ENCODE measurements around the gene SNX8.

The SNX8 gene

DNA sequence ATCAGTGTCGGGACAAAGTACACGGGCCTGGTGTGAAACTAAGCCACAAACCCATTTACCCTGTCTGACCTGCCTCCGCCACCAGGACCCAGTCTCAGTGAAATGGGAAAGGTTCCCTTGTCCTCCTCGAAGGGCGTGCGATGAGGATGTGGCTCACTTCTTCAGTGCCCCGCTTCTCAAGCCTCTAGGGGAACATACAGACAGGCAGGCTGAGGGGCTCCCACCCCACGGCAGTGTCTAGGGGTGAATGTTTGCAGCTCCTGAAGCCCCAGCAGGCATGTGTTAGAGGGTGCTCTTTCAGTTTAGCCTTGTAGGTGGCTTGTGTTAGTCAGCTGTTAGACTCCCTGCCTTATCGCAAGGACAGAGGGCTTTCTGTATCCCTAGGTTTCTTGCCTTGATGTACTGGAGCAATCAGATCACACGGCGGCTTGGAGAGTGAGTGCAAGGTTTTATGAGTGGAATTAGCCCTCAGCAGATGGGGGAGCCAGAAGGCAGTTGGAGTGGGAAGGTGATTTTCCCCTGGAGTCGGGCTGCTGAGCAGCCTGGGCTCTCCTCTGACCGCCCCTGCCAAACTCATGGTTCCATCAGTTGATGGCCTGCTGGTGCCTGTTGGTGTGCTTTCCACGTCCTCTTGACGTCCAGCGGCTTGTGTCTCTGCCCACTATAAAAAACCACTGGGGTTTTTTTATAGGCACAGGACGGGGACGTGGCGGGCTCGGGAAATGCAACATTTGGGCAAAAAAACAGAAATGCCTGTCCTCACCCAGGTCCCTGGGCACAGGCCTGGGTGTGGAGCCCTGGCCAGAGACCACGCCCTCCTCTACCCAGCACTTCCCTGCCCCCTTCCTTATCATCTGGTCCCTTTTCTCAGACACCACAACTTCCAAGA, 71.5 kb downstream of the SNX8 start:
- DNase-seq, result peak in 1 of 2 experiments; percentile 68

DNA sequence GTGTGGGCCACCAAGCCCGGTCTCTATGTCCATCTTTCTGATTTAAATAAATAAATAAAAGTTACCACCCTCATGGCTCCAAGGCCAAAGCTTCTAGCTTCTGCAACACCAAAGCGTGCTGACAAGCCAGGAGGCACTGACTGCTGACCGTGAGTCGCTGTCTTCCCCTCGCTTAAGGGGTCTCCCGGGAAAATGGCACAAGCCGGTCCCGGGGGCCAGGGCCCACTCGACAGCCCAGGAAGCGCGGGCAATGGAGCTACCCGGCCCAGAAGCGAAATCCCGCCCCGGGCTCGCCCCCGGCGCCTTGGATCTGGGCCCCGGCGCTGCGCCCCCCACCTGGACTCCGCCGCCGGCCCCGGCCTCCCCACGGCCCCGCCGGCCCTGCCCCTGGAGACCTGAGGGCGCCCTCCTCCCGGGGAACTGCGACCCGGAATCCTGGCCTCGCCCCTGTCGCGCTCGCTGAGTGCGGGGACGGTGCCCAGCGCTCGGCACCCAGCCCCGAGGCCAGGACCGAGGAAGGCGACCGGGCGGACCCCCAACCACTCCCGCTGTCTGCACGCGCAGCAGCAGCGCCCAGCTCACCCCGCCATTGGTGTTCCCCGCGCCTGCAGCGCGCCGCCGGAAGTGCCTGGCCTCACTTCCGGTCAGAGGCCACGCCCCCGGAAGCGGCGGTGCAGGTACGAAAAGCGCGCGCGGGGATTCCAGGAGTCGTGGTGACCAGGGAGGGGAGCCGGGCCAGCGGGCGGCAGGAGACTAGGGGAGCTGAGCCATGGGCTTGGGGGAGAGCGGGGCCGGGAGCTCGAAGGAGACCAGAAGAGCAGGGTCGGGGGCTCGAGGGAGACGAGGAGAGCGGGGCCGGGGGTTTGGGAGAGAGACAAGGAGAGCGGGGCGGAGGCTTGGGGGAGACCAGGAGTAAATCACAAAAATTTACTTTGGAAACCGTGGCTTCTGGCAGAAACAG, 72.4 kb downstream of the SNX8 start, which contains the start of the genes MRM2 and NUDT1:
MRM2 (minus strand) TSS at position 626 of the 961 bp plus-strand sequence; CDS start at position 590, 36 bp downstream.
NUDT1 (plus strand) TSS at position 647 of the 961 bp plus-strand sequence. CDS start 2,349 bp downstream, outside the sequence.
- DNase-seq, result peak; percentile 89

DNA sequence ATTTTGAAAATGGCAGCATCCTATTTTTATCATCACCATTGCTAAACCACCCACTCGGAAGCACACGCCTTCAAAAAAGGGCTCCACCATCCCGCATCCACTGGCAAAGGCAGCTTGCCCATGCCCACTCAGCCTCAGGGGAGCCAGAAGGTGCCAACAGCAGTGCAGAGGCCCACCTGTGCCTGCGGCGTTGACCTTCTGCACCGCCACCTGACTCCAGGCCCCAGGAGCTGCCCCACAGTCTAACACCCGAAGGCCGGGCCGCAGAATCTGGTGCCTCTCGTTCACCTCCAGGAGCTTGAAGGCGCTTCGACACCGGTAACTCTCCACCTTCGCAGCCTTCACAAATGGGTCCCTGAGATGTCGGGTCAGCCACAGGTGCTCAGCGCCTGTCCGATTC, 75.0 kb downstream of the SNX8 start:
- no peak for DNase-seq

DNA sequence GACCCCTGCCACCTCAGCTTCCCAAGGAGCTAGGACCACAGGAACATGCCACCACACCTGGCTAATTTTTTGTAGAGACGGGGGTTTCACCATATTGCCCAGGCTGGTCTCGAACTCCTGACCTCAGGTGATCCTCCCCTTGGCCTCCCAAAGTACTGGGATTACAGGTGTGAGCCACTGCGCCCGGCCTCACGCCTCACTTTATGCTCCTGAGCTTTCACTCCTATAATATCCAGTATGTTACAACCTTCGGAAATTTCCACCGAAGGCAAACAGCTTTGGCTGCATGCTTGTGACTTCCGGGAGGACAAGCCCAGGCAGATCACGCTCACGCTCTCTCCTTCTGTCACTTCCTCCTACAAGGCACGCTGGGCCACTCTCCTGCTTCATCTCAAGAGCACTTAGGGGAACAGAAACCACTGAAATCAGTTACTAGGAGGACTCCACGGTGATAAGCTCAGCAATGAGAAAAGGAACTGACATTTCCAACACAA, 77.1 kb downstream of the SNX8 start:
- DNase-seq, result no peak

DNA sequence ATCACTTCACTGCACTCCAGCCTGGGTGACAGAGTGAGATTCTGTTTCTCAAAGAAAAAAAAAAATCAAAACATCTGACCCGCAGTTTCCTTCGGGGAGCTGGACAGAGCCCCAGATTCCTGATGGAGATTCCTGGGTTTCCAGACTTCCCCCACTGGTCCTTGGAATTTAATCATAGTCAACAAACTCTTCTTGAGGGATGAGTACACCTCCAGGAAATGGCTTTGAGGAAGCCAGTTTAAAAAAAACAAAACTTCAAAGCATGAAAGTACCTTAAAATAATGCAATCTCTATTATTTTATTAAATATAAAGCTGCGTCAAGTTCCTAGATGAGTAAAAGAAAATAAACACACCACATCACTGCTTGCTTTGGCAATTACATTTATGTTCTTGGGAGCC, 80.3 kb downstream of the SNX8 start:
- no peak for DNase-seq

DNA sequence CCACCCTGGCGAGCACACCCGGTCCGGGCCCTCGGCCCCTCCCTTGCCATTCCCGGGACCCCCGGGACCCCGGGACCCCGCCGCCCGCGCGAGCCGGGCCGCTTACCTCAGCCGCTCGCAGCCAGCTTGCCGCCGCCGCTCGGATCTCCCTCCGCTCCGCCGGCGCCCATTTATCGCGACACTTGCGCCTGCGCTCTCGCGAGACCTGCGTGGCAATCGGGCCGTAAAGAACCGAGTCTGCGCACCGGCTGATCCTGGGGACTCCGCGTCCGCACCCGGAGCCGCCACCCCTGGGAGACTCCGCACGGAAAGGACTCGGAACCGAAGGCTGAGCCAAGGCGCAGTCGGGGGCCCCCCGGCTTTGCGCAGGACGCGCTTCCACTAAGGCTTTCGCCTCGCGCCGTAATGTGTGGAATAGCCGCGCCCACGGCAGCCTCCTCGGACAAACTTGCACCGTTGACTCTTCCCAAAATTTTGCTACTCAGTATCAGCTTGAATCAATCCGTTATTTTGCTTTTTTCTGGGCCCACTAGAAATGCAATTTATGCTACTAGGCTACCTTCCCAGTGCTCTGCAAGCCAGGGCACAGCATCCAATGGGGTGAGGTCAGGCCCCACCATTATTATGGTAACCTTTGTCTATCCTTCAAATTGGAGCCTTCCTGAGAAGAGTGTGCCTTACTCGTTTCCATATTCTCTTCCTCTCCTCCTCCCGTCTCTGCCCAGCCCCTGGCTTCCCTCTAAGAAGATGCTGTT, 81.3 kb downstream of the SNX8 start, which contains the start of gene MAD1L1:
MAD1L1 (minus strand) TSS at position 180 of the 755 bp plus-strand sequence. CDS start 2,812 bp downstream, outside the sequence.
- DNase-seq, result peak; percentile 90 to 92

DNA sequence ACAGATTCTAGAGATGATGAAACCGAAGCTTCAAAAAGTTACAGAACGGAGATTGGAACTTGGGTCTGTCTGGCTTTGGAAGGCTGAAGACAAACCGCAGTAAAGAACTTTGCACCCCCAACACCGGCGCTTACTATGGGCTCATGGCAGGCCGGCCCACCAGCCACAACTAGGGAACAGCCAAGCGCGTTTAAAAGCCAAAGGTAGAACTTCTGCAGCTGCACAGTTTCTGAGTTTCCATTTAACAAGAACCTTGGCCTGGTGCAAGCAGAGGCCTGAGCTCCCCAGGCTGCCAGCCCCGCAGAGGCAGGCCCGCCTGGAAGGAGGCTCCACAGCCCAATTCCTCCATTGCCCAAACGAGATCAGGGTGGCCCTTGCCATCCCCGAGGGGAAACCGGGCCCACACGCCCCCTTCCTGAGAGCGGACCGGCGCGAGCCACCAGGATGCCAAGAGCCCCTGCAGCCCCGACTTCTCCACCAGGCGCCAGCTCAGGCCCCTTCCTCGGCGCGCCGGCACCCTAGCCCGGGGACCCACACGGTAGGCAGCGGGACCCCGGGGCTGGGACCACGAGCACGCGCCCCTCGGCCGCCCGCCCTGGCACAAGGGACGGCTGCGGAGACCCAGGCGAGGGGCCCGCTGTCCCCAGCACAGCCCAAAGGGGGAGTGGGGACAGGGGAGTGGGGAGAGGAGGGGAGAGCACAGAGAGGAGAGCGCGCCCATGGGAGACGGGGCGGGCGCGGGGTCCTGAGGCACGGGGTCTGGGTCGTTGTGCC, 82.1 kb downstream of the SNX8 start:
- DNase-seq, result peak; percentile 51 to 58

DNA sequence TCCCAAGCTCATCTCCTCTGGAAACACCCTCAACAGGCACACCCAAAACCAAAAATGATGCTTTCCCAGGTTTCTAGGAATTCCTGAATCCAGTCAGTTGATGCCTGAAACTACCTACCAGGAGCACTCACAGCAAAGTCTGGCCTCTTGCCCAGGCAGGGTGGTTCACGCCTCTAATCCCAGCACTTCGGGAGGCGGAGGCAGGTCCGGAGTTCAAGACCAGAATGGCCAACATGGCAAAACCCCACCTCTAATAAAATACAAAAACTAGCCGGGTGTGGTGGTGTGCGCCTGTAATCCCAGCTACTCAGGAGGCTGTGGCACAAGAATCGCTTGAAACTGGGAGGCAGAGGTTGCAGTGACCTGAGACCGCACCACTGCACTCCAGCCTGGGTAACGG, 83.4 kb downstream of the SNX8 start:
- DNase-seq, result no peak

DNA sequence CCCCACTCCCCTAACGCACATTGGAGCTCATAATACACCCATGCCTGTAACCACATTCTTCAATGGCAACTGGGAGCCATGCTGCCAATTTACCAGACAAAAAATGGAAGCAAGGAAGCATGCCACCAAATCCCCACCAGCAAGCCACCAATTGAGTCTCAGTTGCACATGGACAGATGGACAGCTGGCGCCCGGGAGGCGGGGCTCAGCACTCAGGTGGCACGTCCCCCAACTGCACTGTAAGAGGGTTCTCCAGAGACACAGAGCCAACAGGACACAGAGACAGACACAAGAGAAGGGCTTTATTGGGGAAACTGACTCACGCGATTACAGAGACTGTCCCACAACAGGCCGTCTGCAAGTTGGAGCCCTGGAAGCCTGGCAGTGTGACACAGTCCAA, 84.0 kb downstream of the SNX8 start:
- no peak for DNase-seq

DNA sequence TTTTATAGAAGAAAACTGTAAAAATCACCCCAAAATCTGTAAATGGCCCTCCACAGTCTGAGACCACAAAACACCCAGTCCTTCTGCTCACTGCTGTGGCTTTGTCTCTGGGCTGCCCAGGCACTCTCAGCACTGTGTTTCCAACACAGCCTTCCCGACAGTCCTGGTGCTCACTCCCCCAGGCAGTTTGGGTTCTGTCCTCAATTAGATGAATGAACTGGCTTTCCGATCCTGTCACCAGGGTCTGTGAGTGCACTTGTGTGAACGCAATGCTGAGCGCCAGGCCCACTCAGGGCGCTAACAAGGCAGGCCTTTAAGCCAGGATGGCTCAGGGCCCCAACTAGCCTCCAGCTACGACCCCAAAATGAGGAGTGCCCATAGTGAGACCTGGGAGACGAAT, 84.8 kb downstream of the SNX8 start:
- no peak for DNase-seq

DNA sequence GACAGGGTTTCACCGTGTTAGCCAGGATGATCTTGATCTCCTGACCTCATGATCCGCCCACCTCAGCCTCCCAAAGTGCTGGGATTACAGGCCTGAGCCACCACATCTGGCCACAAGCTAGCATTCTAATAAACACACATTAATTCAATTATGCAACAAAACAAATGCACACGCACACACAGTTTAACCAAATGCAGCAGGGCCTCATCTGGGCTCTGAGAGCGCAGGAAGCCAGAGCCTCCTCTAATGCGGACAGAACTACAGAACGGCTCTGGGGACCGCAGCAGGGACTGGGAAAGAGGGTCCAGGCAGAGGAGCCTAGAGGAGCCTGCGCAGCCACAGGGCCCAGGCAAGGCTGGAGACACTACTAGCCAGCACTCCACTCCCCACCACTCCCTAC, 85.3 kb downstream of the SNX8 start:
- DNase-seq, result no peak

DNA sequence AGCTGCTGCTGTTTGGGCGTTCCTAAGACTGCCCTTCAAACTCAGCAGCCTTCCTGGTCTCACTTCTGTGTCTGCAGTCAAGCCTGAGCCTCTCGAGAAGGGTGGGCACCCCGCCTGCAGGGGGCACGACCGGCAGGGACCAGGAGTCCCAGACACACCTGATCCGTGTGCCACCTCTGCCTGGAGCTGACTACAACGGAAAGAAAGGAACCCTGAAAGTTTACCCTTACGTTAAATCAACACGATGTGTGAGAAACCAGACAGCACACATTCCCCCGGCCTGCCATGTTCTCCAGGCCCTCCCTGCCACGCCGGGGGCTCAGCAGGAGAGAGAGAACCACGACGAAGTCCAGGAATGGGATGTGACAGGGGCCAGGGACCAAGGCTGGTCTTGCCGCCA, 86.5 kb downstream of the SNX8 start:
- no peak for DNase-seq

DNA sequence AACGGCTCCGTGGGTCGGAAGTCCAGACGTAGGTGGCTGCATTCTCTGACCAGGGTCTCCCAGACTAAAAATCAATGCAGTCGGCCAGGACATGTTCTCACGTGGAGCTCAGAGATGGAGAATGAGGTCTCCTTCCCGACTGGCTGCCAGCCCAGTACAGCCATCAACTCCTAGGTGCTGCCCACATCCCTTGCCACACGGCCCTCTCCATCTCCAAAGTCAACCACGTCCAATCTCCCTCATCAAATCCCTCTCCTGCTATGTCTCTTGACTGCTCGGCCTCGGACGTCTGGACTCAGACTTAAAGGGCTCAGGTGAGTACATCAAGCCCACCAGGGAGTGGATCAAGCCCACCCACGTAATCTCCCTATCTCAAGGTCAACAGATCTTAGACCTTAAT, 88.4 kb downstream of the SNX8 start:
- DNase-seq, result no peak

DNA sequence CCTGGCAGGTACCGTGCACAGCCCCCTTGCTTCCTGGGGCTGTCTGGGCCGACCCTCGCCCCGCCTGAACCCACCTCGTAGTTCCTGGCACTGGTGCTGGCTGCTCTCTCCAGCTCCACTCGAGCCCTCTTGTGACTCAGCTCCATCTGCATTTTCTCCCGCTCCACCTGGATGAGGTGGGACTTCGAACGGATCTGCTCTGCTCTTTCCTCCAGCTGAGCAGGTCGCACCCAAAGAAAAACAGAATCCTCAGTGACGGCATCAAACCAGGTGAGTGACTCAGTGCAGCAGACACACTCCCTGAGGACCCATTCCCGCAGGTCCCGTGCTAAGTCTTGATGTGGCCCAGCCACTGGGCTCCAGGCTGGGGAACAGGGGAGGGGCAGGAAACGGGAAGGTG, 88.9 kb downstream of the SNX8 start:
- no peak for DNase-seq

DNA sequence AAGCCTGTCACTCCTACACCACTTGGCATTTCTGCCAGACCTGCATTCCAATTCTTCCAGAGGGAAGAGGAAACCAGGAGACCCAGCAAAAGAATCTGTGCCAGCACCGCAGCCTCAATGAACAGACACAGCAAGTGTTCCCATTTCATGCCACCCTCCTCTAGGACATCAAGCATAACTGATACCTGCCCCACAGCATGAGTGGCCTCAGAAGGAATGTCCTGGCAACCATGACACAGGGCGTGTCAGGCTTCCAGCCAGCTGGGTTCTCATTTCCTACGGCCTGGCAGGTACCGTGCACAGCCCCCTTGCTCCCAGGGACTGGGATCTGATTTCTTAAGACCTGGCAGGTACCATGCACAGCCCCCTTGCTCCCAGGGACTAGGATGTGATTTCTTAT, 89.3 kb downstream of the SNX8 start:
- DNase-seq, result no peak

DNA sequence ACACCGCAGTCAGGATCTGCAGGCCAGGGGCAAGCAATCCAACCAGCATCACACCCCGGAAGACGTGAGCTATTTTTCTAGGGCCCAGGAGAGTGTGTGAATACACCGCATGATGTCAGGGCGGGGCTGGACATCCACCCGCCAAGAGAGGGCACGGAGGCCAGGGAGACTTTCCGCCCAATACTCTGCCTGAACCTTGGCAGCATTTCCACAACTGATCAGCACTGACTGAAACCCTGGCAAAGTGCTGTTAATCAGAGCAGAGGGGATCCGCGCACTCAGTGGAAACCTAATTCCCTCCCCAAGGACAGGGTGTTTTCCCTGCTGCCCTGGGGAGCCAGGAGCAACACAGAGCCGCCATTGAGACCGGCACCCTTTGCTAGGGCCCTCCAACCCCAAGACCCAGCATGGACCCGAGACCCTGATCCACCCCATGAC, 89.7 kb downstream of the SNX8 start:
- no peak for DNase-seq

DNA sequence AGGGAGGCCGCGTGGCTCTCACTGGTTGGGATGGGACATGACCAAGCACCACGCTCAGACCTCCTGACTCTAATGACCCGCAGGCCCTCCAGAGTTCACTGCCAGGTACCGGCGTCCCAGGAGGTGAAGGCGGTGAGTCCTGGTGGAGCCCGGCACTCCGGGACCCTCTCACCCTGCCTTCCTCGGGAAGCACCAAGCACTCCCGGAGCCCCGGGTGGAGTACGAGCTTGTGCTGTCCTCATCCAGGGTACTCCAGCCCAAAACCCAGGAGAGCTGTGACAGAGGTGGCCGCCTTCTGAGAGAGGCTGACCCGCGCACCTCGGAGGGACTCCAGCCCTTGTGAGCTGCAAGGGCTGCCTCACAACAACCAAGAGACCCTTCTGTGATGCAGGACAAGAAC, 90.9 kb downstream of the SNX8 start:
- DNase-seq, result no peak

DNA sequence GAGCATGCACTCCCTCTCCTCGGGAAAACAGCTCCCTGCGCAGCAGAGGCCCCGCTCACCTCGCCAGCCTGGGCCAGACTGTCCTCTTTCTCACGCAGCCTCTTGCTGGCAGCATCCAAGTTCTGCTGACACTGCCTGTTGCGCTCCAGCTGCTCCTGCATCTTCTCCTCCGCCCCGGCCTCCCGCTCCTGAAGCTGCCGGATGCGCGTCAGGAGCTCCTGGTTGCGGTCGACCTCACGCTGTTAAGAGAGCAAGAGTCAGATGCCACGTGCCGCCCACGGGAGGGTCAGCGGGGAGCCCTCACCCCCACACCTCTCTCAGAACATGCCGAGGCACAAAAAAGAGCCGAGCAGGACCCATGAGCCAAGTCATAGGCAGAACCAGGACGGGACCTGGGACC, 91.7 kb downstream of the SNX8 start:
- DNase-seq, result no peak

DNA sequence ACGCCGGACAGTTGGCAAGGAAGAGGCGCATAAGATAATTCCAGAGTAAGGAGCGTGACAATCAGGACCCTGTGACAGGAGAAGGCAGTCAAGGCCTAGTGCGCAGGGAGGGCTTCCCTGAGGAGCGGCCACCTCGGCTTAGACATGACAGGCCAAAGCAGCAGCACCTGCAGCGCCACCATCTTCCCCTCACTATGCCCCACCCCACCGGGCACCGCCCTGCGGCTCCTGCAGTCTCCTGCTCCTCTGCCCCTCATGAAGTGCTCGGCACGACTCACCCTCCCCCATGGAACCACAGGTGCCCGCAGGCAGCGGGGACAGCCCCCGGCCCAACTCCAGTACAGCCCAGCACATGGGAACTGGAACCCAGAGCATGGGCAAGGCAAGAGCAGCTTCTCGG, 93.3 kb downstream of the SNX8 start:
- no peak for DNase-seq

DNA sequence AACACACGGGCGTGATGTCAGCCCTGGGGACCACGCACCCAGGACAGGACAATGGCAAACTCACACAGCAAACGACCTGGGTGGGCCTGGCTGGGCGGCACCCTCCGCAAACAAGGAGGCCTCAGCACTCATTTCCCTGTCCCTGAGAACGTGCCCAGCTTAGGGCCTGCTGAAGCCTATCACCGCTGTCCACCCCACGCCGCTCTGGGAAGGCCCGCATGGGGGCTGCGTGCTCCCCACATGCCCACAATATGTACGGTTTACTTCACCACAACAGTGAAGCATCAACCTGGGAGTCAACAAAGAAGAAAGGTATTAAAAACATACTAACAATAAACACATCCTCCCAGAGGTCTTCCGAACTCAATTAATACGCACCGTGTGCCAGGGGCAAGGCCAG, 93.7 kb downstream of the SNX8 start:
- no peak for DNase-seq

DNA sequence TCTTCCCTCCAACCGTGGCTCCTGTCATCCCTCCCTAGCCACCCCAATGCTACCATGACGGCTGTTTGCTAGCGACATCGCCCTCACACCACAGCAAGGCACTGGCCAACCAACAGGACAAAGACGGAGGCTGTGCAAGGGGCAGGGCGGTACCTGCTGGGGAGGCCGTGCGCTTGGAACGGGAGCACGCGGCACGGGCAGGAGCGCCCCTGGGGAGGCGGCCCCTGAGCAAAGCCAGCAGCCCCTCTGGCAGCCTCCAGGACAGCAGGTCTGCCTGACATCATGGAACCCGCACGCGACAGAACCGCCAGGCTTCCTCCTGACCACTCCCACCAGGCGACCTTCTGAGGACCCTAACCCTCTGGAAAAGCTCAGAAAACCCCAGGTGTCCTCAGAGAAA, 94.2 kb downstream of the SNX8 start:
- DNase-seq, result no peak

DNA sequence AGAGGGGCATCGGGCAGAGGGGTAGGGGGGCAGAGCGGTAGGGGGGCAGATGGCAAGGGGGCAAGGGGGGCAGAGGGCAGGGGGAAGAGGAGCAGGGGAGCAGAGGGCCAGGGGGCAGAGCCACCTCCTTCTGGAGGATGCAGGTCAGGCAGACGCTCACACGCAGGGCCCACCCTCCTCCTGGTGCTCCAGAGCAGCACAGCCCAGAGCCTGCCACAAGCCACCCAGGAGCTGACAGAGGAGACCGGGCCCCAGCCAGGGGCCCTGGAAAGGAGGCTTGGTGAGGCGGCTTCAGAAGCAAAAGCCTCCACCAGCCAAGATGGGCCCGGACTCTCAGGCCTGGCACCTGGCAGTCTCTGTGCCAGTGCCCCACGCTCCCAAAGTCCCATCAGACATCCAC, 94.6 kb downstream of the SNX8 start:
- no peak for DNase-seq
